Measurements from ENCODE around the gene DR1. TPM values are rescaled to one million over a fixed set of nuclear protein-coding genes. Genes with fewer than 3 reads are reported as not detected.

DR1 gene
- total and polyA plus RNA-seq, 10 of the 15 experiments (the other 5 are each of a cell fraction or from before 2014, with no cell fraction given): 7.4 to 56.1 (median 35.4) TPM

DNA sequence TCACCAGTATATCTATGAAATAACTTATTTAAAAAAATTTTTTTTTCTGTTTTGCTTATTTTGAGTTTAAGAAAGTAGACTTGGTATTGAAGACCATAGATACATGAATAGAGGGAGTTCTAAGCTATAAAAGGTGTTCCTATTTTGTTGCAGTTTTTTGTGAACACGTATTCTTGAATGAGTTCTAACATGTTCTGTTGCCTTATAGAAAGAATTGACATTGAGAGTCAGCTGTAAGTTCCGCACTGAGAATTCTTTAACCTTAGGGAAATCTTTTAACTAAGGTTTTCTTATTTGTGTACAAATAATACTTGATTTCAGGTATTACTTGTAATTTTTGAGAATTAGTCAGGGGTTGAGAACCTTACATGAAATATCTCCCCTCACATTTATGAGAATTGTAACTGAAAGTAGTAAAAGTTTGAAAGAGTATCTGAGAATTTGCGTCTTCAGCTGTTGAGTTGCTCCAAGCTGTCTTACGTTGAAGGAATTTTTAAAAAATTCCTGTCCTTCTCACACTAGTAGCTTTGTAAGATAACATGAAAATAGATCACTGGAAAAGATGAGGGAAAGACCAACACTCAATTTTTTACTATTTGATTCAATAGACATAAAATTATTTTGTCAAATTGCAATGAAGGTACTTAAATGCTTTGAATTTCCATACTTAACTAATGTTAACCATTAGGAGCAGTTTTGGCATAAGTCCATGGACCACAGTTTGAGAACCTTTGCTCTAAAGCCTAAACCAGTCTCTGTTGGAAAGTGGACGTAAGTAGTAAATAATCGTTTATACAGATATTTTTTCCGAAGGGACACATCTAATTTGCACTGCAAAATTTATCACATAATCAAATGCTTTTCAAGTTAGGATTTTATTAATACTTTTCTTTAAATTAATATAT, 3.8 kb downstream of the DR1 start:
- H3K4me2 ChIP-seq (ENCODE audit: control insufficient read depth, insufficient read depth): peak overlapping the region; percentile 17
- ATAC-seq: no peak
- in situ Hi-C loops (cut with MboI) (no loop called here), intact Hi-C loops (cut with micrococcal nuclease; ENCODE audit: unreplicated experiment) (loop anchor here (5.0 to 10.0 kb wide), 4 partner anchors 167 to 515 kb away; partner anchors contain the start of genes CCDC18, RPL5 and TMED5)
- no peaks in the 10 kb centered on the region; the same call in 1 of the 2 replicates for H3K4me1 ChIP-seq (ENCODE audit: control insufficient read depth, insufficient read depth, low read length)
- no TSS peak for BruUV-seq (replicated peaks)
- no peaks in the 10 kb centered on the region for H4K20me1 ChIP-seq (ENCODE audit: control insufficient read depth, insufficient read depth)
- H3K9ac ChIP-seq (ENCODE audit: control insufficient read depth, insufficient read depth, low read length): peak overlapping the region; percentile 100
- no peaks in the 10 kb centered on the region for H3K27me3 ChIP-seq (replicated peaks in 1 of 2; ENCODE audit: control insufficient read depth in 2 of 2, insufficient read depth in 2 of 2, low read length in 1 of 2)
- no peaks in the 10 kb centered on the region for H3K9me3 ChIP-seq (replicated peaks; ENCODE audit: control insufficient read depth, insufficient read depth, low read length)
- POLR2A ChIA-PET: no interaction called here
- H2AFZ ChIP-seq (ENCODE audit: control insufficient read depth, low read depth, low read length): no peak overlapping the region
- RAD21 ChIA-PET (ENCODE audit: unreplicated experiment): interaction anchor here (1.1 to 1.4 kb wide), 2 partner anchors 10 to 269 kb away, joined by 4 to 5 read pairs; no protein-coding TSS in a partner anchor
- peak overlapping the region; percentile 95 for H3K4me3 ChIP-seq
- peaks cover 99% of the 10 kb centered on the region for H3K79me2 ChIP-seq (ENCODE audit: control insufficient read depth, insufficient read depth, low read length)
- SMC1A ChIA-PET (ENCODE audit: uncharacterized antibody, unreplicated experiment): interaction anchor here (2.1 kb wide), 1 partner anchor 45 kb away, joined by 9 read pairs; no protein-coding TSS in a partner anchor
- no peak for DNase-seq (ENCODE audit: low read depth, low spot score)
- TF ChIP-seq, protein P1, sequence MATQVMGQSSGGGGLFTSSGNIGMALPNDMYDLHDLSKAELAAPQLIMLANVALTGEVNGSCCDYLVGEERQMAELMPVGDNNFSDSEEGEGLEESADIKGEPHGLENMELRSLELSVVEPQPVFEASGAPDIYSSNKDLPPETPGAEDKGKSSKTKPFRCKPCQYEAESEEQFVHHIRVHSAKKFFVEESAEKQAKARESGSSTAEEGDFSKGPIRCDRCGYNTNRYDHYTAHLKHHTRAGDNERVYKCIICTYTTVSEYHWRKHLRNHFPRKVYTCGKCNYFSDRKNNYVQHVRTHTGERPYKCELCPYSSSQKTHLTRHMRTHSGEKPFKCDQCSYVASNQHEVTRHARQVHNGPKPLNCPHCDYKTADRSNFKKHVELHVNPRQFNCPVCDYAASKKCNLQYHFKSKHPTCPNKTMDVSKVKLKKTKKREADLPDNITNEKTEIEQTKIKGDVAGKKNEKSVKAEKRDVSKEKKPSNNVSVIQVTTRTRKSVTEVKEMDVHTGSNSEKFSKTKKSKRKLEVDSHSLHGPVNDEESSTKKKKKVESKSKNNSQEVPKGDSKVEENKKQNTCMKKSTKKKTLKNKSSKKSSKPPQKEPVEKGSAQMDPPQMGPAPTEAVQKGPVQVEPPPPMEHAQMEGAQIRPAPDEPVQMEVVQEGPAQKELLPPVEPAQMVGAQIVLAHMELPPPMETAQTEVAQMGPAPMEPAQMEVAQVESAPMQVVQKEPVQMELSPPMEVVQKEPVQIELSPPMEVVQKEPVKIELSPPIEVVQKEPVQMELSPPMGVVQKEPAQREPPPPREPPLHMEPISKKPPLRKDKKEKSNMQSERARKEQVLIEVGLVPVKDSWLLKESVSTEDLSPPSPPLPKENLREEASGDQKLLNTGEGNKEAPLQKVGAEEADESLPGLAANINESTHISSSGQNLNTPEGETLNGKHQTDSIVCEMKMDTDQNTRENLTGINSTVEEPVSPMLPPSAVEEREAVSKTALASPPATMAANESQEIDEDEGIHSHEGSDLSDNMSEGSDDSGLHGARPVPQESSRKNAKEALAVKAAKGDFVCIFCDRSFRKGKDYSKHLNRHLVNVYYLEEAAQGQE (IDR thresholded peaks at IDR 0.05; ENCODE audit: low read depth, low read length): no peak
- TF ChIP-seq, protein P2, sequence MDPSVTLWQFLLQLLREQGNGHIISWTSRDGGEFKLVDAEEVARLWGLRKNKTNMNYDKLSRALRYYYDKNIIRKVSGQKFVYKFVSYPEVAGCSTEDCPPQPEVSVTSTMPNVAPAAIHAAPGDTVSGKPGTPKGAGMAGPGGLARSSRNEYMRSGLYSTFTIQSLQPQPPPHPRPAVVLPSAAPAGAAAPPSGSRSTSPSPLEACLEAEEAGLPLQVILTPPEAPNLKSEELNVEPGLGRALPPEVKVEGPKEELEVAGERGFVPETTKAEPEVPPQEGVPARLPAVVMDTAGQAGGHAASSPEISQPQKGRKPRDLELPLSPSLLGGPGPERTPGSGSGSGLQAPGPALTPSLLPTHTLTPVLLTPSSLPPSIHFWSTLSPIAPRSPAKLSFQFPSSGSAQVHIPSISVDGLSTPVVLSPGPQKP (IDR thresholded peaks at IDR 0.05; ENCODE audit: low read depth, low read length): no peak
- TF ChIP-seq NFYB (IDR thresholded peaks at IDR 0.05; ENCODE audit: insufficient read depth, low read depth, low read length) (no peak), CEBPB (IDR thresholded peaks at IDR 0.05; ENCODE audit: borderline replicate concordance in 1 of 2, low read depth in 2 of 2, low read length in 2 of 2) (no peak), MLLT1 (IDR thresholded peaks at IDR 0.05) (no peak), SREBF1 (IDR thresholded peaks at IDR 0.05; ENCODE audit: low read length) (no peak)
- peaks cover 0 to 3% of the 10 kb centered on the region in 2 experiments; a peak in 3 of 4 replicates for H3K36me3 ChIP-seq (ENCODE audit: control insufficient read depth in 2 of 2, insufficient read depth in 2 of 2, low read length in 1 of 2)
- WGBS (ENCODE audit: insufficient coverage, insufficient replicate concordance, low lambda C conversion rate, missing lambda C conversion rate): 29% methylated on average over 7 of the region's 7 CpGs
- no peak for FAIRE-seq
- CTCF ChIA-PET: interaction anchor here (0.9 to 1.6 kb wide), 4 partner anchors 11 to 464 kb away, joined by 3 to 6 read pairs (median 4); no protein-coding TSS in a partner anchor
- peak overlapping the region; percentile 33; the same call in 1 of the 2 replicates for H3K27ac ChIP-seq (ENCODE audit: control insufficient read depth, insufficient read depth)

Measured in GM12878 (cell line).